OCI-LY7 (cell line): ENCODE data around the gene SYCP3.

Source experiments
- EZH2phosphoT487 ChIP-seq: fragments of 200-600 bp; sonication (generic); IDR thresholded peaks from 2 replicates; pipeline ENCODE4 v1.6.1; 2018; ENCODE audit warnings: low read depth, borderline replicate concordance, mild to moderate bottlenecking, mixed run types, antibody characterized with exemption, low read length, moderate library complexity, mixed read lengths
- TF ChIP-seq, protein P1 (sequence below): fragments of 200-600 bp; sonication (generic); conservative IDR thresholded peaks from 2 replicates; pipeline ENCODE4 v1.5.1; 2014; ENCODE audit warnings: mild to moderate bottlenecking, antibody characterized with exemption, low read length, moderate library complexity, mixed read lengths

DNA sequence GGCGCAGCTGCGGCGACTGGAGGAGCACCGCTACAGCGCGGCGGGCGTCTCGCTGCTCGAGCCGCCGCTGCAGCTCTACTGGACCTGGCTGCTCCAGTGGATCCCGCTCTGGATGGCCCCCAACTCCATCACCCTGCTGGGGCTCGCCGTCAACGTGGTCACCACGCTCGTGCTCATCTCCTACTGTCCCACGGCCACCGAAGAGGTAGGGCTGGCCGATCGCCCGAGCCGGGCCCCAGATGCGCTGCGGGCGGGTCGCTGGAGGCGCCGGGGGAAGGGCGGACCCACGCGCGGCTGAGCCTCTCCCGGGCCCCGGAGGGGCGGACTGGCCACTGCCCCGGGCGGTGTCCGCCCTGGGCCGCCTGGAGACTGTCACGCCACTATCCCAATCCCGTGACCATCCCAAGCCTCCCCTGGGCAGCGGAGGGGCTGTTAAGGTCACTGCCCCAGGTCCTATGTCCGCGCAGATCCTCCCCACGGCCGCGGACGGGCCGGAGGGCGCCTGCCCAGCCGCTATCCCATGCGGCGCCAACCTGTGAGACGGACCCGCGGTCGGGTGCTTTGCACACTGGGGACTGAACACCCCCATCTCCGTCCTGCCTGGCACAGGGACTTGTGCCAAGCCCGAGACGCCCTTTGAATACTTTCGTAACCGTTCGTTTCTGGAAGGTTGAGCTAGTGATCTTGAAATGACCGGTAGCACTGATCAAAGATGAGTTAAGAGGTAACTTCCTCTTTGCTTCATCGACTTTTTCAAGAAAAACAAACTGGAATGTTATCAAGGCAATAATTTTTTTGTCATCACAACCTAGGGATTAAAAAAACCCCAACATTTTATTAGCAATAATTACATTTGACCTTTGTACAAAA is 41.1 kb downstream of the SYCP3 start:
- TF ChIP-seq, protein P1, sequence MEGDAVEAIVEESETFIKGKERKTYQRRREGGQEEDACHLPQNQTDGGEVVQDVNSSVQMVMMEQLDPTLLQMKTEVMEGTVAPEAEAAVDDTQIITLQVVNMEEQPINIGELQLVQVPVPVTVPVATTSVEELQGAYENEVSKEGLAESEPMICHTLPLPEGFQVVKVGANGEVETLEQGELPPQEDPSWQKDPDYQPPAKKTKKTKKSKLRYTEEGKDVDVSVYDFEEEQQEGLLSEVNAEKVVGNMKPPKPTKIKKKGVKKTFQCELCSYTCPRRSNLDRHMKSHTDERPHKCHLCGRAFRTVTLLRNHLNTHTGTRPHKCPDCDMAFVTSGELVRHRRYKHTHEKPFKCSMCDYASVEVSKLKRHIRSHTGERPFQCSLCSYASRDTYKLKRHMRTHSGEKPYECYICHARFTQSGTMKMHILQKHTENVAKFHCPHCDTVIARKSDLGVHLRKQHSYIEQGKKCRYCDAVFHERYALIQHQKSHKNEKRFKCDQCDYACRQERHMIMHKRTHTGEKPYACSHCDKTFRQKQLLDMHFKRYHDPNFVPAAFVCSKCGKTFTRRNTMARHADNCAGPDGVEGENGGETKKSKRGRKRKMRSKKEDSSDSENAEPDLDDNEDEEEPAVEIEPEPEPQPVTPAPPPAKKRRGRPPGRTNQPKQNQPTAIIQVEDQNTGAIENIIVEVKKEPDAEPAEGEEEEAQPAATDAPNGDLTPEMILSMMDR = no peak
- no peak for TF ChIP-seq EZH2phosphoT487
